ENCODE results near the gene PPP1R12A.
A peak's percentile ranks its signal among the peaks of the same experiment; 100 is the strongest.
"Not testable (repeated sequence)": the region's sequence is repeated elsewhere in the genome, so short reads cannot be mapped to it uniquely, and the experiment has no call there.

The PPP1R12A gene

GRCh38 chr12:79826267-79827128, 108.4 kb downstream of the PPP1R12A start:
- no peak for TF ChIP-seq CTCF (IDR thresholded peaks at IDR 0.05)
- Histone ChIP-seq H3K9me3 (ENCODE audit: control insufficient read depth, low read length) (no peaks in the 10 kb centered on the region), H3K9ac (no peak overlapping the region), H3K27ac (no peak overlapping the region), H3K79me2 (no peaks in the 10 kb centered on the region), H2AFZ (no peak overlapping the region), H3K27me3 (ENCODE audit: control insufficient read depth, insufficient read depth, low read length) (no peaks in the 10 kb centered on the region), H3K4me1 (peaks cover 5% of the 10 kb centered on the region), H3K4me3 (ENCODE audit: low read depth, low read length) (no peak overlapping the region), H3K4me2 (ENCODE audit: low read length) (no peak overlapping the region), H3K36me3 (ENCODE audit: control insufficient read depth, insufficient read depth, low read length) (no peaks in the 10 kb centered on the region)

GRCh38 chr12:79822475-79822874, 112.4 kb downstream of the PPP1R12A start:
- no peaks in the 10 kb centered on the region for H3K79me2 ChIP-seq
- no peaks in the 10 kb centered on the region for H3K9me3 ChIP-seq (ENCODE audit: control insufficient read depth, low read length)
- H3K27ac ChIP-seq, result no peak overlapping the region
- no peaks in the 10 kb centered on the region for H3K27me3 ChIP-seq (ENCODE audit: control insufficient read depth, insufficient read depth, low read length)
- no peak for TF ChIP-seq CTCF (IDR thresholded peaks at IDR 0.05)
- no peak overlapping the region for H3K9ac ChIP-seq
- peaks cover 5% of the 10 kb centered on the region for H3K4me1 ChIP-seq
- H3K36me3 ChIP-seq (ENCODE audit: control insufficient read depth, insufficient read depth, low read length), result no peaks in the 10 kb centered on the region
- no peak overlapping the region for H3K4me3 ChIP-seq (ENCODE audit: low read depth, low read length)
- H2AFZ ChIP-seq, result no peak overlapping the region
- no peak overlapping the region for H3K4me2 ChIP-seq (ENCODE audit: low read length)

GRCh38 chr12:79818856-79819255, 116.0 kb downstream of the PPP1R12A start:
- Histone ChIP-seq H3K27ac (peak overlapping the region; percentile 42), H3K79me2 (no peaks in the 10 kb centered on the region), H3K4me3 (ENCODE audit: low read depth, low read length) (no peak overlapping the region), H3K36me3 (ENCODE audit: control insufficient read depth, insufficient read depth, low read length) (no peaks in the 10 kb centered on the region), H2AFZ (no peak overlapping the region), H3K9me3 (ENCODE audit: control insufficient read depth, low read length) (no peaks in the 10 kb centered on the region), H3K27me3 (ENCODE audit: control insufficient read depth, insufficient read depth, low read length) (no peaks in the 10 kb centered on the region), H3K4me1 (no peaks in the 10 kb centered on the region), H3K4me2 (ENCODE audit: low read length) (no peak overlapping the region), H3K9ac (no peak overlapping the region)
- TF ChIP-seq CTCF (IDR thresholded peaks at IDR 0.05), result no peak

GRCh38 chr12:79784366-79785065, 150.4 kb downstream of the PPP1R12A start:
- not testable (repeated sequence) for H3K27me3 ChIP-seq (ENCODE audit: control insufficient read depth, insufficient read depth, low read length); H2AFZ ChIP-seq; H3K36me3 ChIP-seq (ENCODE audit: control insufficient read depth, insufficient read depth, low read length); H3K9ac ChIP-seq; H3K4me1 ChIP-seq; H3K4me3 ChIP-seq (ENCODE audit: low read depth, low read length); H3K9me3 ChIP-seq (ENCODE audit: control insufficient read depth, low read length); H3K79me2 ChIP-seq; H3K4me2 ChIP-seq (ENCODE audit: low read length); H3K27ac ChIP-seq

- Histone ChIP-seq H3K4me3 (ENCODE audit: low read depth, low read length) (no peak overlapping the region), H3K27me3 (ENCODE audit: control insufficient read depth, insufficient read depth, low read length) (no peaks in the 10 kb centered on the region), H3K36me3 (ENCODE audit: control insufficient read depth, insufficient read depth, low read length) (no peaks in the 10 kb centered on the region), H3K9ac (no peak overlapping the region), H3K27ac (no peak overlapping the region), H3K9me3 (ENCODE audit: control insufficient read depth, low read length) (no peaks in the 10 kb centered on the region), H3K4me2 (ENCODE audit: low read length) (no peak overlapping the region), H3K4me1 (peaks cover 3% of the 10 kb centered on the region), H2AFZ (no peak overlapping the region), H3K79me2 (no peaks in the 10 kb centered on the region)
- no peak for TF ChIP-seq CTCF (IDR thresholded peaks at IDR 0.05)
These were observed 152.6 kb downstream of the PPP1R12A start for GRCh38 chr12:79782172-79782900.
